ENCODE measurements around the gene CUL9.

CUL9 gene

GRCh38 chr6:43231735-43232450 is 49.9 kb downstream of the CUL9 start:
- Histone ChIP-seq H4K20me1 (ENCODE audit: insufficient read depth, low read length) (no peaks in the 10 kb centered on the region), H3K79me2 (ENCODE audit: insufficient read depth, low read length) (no peaks in the 10 kb centered on the region), H3K27me3 (ENCODE audit: insufficient read depth, low read length) (no peaks in the 10 kb centered on the region; the same call in 1 of the 2 replicates), H3K9ac (ENCODE audit: low read length) (no peak overlapping the region), H3F3A (ENCODE audit: insufficient read depth, low read length) (no peaks in the 10 kb centered on the region), H3K27ac (ENCODE audit: low read depth, low read length, poor library complexity, severe bottlenecking) (no peak overlapping the region), H3K9me3 (ENCODE audit: low read length) (no peaks in the 10 kb centered on the region), H2AFZ (ENCODE audit: low read length) (no peak overlapping the region), H3K9me2 (ENCODE audit: low read depth, low read length) (no peaks in the 10 kb centered on the region), H3K36me3 (ENCODE audit: insufficient read depth, low read length) (no peaks in the 10 kb centered on the region), H3K4me3 (ENCODE audit: low read depth, low read length, poor library complexity, severe bottlenecking) (no peak overlapping the region), H3K4me1 (ENCODE audit: insufficient read depth, low read length, severe bottlenecking) (peaks cover 17% of the 10 kb centered on the region), H3K4me2 (ENCODE audit: low read length) (no peak overlapping the region)
- TF ChIP-seq EZH2 (IDR thresholded peaks at IDR 0.05; ENCODE audit: borderline replicate concordance, low read length) = no peak
- TF ChIP-seq, protein P1, sequence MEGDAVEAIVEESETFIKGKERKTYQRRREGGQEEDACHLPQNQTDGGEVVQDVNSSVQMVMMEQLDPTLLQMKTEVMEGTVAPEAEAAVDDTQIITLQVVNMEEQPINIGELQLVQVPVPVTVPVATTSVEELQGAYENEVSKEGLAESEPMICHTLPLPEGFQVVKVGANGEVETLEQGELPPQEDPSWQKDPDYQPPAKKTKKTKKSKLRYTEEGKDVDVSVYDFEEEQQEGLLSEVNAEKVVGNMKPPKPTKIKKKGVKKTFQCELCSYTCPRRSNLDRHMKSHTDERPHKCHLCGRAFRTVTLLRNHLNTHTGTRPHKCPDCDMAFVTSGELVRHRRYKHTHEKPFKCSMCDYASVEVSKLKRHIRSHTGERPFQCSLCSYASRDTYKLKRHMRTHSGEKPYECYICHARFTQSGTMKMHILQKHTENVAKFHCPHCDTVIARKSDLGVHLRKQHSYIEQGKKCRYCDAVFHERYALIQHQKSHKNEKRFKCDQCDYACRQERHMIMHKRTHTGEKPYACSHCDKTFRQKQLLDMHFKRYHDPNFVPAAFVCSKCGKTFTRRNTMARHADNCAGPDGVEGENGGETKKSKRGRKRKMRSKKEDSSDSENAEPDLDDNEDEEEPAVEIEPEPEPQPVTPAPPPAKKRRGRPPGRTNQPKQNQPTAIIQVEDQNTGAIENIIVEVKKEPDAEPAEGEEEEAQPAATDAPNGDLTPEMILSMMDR (IDR thresholded peaks at IDR 0.05; ENCODE audit: low read length) = no peak

DNA sequence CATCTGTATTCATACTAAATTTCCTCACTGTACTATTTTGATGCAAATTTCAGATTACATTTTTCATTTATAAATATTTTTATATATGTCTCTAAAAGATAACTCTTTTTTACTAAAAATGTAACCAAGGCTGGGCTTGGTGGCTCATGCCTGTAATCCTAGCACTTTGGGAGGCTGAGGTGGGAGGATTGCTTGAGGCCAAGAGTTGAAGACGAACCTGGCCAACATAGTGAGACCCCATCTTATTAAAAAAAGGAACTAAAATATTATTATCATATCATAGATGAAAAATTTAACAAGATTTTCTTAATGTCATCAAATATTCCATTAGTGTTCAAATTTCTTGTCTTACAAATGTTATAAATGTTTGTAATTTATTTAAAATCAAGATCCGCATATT is 53.8 kb downstream of the CUL9 start:
- Histone ChIP-seq H2AFZ (ENCODE audit: low read length) (no peak overlapping the region), H3K27me3 (ENCODE audit: insufficient read depth, low read length) (no peaks in the 10 kb centered on the region; the same call in 1 of the 2 replicates), H3K9me2 (ENCODE audit: low read depth, low read length) (no peaks in the 10 kb centered on the region), H3F3A (ENCODE audit: insufficient read depth, low read length) (no peaks in the 10 kb centered on the region), H3K4me1 (ENCODE audit: insufficient read depth, low read length, severe bottlenecking) (no peaks in the 10 kb centered on the region), H3K79me2 (ENCODE audit: insufficient read depth, low read length) (no peaks in the 10 kb centered on the region), H3K27ac (ENCODE audit: low read depth, low read length, poor library complexity, severe bottlenecking) (no peak overlapping the region), H3K4me3 (ENCODE audit: low read depth, low read length, poor library complexity, severe bottlenecking) (no peak overlapping the region), H3K9me3 (ENCODE audit: low read length) (peaks cover 3% of the 10 kb centered on the region; the same call in 1 of the 2 replicates), H3K36me3 (ENCODE audit: insufficient read depth, low read length) (no peaks in the 10 kb centered on the region; the same call in 1 of the 2 replicates), H3K4me2 (ENCODE audit: low read length) (no peak overlapping the region), H3K9ac (ENCODE audit: low read length) (no peak overlapping the region), H4K20me1 (ENCODE audit: insufficient read depth, low read length) (no peaks in the 10 kb centered on the region)
- no peak for TF ChIP-seq EZH2 (IDR thresholded peaks at IDR 0.05; ENCODE audit: borderline replicate concordance, low read length)
- TF ChIP-seq, protein P1 (IDR thresholded peaks at IDR 0.05; ENCODE audit: low read length) = no peak

GRCh38 chr6:43239054-43239453 is 57.1 kb downstream of the CUL9 start:
- no peak overlapping the region for H3K4me2 ChIP-seq (ENCODE audit: low read length)
- no peaks in the 10 kb centered on the region for H3F3A ChIP-seq (ENCODE audit: insufficient read depth, low read length)
- H2AFZ ChIP-seq (ENCODE audit: low read length) = no peak overlapping the region
- H3K4me1 ChIP-seq (ENCODE audit: insufficient read depth, low read length, severe bottlenecking) = no peaks in the 10 kb centered on the region
- TF ChIP-seq, protein P1 (IDR thresholded peaks at IDR 0.05; ENCODE audit: low read length) = no peak
- TF ChIP-seq EZH2 (IDR thresholded peaks at IDR 0.05; ENCODE audit: borderline replicate concordance, low read length) = no peak
- H3K79me2 ChIP-seq (ENCODE audit: insufficient read depth, low read length) = no peaks in the 10 kb centered on the region
- H4K20me1 ChIP-seq (ENCODE audit: insufficient read depth, low read length) = no peaks in the 10 kb centered on the region
- H3K9me2 ChIP-seq (ENCODE audit: low read depth, low read length) = no peaks in the 10 kb centered on the region
- no peak overlapping the region for H3K27ac ChIP-seq (ENCODE audit: low read depth, low read length, poor library complexity, severe bottlenecking)
- H3K27me3 ChIP-seq (ENCODE audit: insufficient read depth, low read length) = no peaks in the 10 kb centered on the region; the same call in 1 of the 2 replicates
- H3K36me3 ChIP-seq (ENCODE audit: insufficient read depth, low read length) = no peaks in the 10 kb centered on the region; the same call in 1 of the 2 replicates
- no peak overlapping the region for H3K9ac ChIP-seq (ENCODE audit: low read length)
- H3K4me3 ChIP-seq (ENCODE audit: low read depth, low read length, poor library complexity, severe bottlenecking) = no peak overlapping the region
- peaks cover 3% of the 10 kb centered on the region; the same call in 1 of the 2 replicates for H3K9me3 ChIP-seq (ENCODE audit: low read length)
